Medulla oblongata (tissue), 1 donor: ENCODE results near the gene SLC13A5.

ENCODE experiments used
- DNase-seq: peaks from one replicate; pipeline ENCODE4 v3.0.0-alpha.2; 2015; ENCODE audit errors: extremely low spot score

Gene SLC13A5

GRCh38 chr17:6638046-6638908 is 74.9 kb downstream of the SLC13A5 start:
- DNase-seq = no peak

DNA sequence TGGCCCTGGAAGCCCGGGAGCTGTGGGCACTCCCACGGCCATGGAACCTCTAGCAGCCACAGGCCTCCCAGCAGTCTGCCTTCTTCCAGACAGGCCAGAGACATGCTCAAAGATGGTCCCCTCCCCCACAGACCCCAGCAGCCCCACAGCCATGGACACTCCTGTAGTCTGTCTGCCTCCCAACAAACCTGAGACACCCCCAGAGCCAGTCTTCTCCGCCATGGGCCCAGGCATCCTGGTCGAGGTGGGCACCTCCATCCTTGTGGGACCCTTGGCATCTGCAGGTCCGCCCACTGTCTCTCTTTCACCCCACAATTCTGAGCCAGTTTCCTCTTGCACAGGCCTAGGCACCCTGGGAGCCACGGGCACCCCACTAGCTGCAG is 75.7 kb downstream of the SLC13A5 start:
- no peak for DNase-seq

DNA sequence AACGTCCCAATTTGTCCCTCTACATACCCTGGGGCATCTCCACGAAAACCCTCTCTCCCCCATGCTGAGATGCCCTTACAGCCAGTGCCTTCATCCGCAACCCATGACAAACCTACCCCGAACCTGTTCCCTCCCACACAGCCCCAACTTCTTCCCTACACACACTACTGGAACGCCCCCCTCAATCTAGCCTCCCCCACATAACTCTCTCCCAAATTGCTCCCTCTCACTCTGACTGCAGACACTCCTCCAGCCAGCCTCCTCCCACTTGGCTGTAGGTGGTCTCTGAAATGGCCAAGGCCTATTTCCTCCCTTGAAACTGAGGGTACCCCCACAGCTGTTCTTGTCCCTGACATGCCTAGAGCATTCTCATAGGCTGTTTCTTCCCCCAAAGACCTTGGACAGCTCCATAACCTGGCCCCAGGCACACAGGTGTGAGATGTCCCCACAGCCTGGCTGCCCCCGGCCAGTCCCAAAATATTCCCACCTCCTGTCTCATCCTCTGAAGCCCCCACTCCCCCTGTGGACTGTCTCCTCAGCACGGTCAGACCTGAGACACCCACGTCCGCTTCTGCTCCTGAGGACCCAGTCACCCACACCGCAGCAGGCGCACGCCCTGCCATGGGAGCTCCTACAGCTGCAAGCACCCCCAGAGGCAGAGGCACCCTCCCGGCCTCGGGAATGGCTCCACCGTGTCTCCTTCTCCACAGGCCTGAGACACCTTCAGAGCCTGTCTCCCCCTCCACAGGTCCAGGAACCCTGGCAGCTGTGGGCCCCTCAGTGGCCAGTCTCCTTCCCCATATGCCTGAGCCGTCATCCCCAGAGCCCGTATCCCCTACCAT is 76.3 kb downstream of the SLC13A5 start:
- no peak for DNase-seq

- no peak for DNase-seq
Measured at GRCh38 chr17:6636105-6636504, 77.1 kb downstream of the SLC13A5 start.
